ENCODE results near the gene ZNF524.

DNA sequence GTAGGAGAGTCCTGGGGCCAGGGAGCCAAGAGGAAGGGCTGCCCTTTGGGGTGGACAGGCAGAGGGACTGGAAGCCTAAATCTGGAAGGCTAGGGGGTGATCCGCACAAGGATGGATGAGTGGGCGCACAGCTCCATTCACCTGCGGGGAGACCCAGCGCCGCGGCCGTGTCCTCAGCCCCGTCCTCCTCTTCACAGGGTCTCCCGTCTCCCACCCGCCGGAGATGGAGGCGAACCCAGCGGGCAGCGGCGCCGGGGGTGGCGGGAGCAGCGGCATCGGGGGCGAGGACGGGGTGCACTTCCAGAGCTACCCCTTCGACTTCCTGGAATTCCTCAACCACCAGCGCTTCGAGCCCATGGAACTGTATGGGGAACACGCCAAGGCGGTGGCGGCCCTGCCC is 13.3 kb downstream of the ZNF524 start:
- TF ChIP-seq IKZF2 (IDR thresholded peaks at IDR 0.05) (no peak), POLR2AphosphoS5 (IDR thresholded peaks at IDR 0.05; ENCODE audit: low read length) (no peak), NFIC (IDR thresholded peaks at IDR 0.05; ENCODE audit: low read depth, low read length) (no peak), CREM (IDR thresholded peaks at IDR 0.05; ENCODE audit: low read depth) (no peak), MYC (IDR thresholded peaks at IDR 0.05; ENCODE audit: insufficient read depth, insufficient read length, insufficient replicate concordance, low read length, severe bottlenecking) (no peak), RAD21 (IDR thresholded peaks at IDR 0.05; ENCODE audit: insufficient read depth, low read depth, low read length) (no peak)
- TF ChIP-seq, protein P1, sequence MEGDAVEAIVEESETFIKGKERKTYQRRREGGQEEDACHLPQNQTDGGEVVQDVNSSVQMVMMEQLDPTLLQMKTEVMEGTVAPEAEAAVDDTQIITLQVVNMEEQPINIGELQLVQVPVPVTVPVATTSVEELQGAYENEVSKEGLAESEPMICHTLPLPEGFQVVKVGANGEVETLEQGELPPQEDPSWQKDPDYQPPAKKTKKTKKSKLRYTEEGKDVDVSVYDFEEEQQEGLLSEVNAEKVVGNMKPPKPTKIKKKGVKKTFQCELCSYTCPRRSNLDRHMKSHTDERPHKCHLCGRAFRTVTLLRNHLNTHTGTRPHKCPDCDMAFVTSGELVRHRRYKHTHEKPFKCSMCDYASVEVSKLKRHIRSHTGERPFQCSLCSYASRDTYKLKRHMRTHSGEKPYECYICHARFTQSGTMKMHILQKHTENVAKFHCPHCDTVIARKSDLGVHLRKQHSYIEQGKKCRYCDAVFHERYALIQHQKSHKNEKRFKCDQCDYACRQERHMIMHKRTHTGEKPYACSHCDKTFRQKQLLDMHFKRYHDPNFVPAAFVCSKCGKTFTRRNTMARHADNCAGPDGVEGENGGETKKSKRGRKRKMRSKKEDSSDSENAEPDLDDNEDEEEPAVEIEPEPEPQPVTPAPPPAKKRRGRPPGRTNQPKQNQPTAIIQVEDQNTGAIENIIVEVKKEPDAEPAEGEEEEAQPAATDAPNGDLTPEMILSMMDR (IDR thresholded peaks at IDR 0.05 in 2 of 3, conservative IDR thresholded peaks at IDR 0.05 in 1 of 3; ENCODE audit: control insufficient read depth in 2 of 3, extremely low read depth in 1 of 3, insufficient read depth in 1 of 3, low read depth in 3 of 3, low read length in 3 of 3) = no peak
- TF ChIP-seq, protein P2, sequence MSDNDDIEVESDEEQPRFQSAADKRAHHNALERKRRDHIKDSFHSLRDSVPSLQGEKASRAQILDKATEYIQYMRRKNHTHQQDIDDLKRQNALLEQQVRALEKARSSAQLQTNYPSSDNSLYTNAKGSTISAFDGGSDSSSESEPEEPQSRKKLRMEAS (IDR thresholded peaks at IDR 0.05; ENCODE audit: low read depth, low read length) = no peak
- TF ChIP-seq, protein P3, sequence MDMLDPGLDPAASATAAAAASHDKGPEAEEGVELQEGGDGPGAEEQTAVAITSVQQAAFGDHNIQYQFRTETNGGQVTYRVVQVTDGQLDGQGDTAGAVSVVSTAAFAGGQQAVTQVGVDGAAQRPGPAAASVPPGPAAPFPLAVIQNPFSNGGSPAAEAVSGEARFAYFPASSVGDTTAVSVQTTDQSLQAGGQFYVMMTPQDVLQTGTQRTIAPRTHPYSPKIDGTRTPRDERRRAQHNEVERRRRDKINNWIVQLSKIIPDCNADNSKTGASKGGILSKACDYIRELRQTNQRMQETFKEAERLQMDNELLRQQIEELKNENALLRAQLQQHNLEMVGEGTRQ (IDR thresholded peaks at IDR 0.05; ENCODE audit: borderline replicate concordance, low read depth, low read length) = no peak

Data from GM12878 (cell line).